GM12874 (cell line): ENCODE data around the gene NPFF.
A peak's percentile ranks its signal among the peaks of the same experiment; 100 is the strongest.

Experiments used
- CTCF ChIP-seq: IDR thresholded peaks from 2 replicates; pipeline ENCODE4 v1.5.1; 2011; ENCODE audit warnings: low read depth, mild to moderate bottlenecking, control low read depth, low read length, moderate library complexity; ENCODE audit not compliant: insufficient read depth

The NPFF gene

GRCh38 chr12:53481939-53482586 lies 25.2 kb downstream of the NPFF start:
- peak; percentile 15; the same call in 1 of the 2 replicates for TF ChIP-seq CTCF

- no peak for TF ChIP-seq CTCF
These were observed 26.5 kb downstream of the NPFF start for GRCh38 chr12:53480491-53481442.

- TF ChIP-seq CTCF, result no peak
These were observed 28.0 kb downstream of the NPFF start for GRCh38 chr12:53479331-53479730.

GRCh38 chr12:53478865-53479264 lies 28.4 kb downstream of the NPFF start:
- no peak for TF ChIP-seq CTCF

GRCh38 chr12:53476769-53477209 lies 30.5 kb downstream of the NPFF start:
- 0 out of 2 replicates have a peak, but pooled peaks have one; percentile 21 for TF ChIP-seq CTCF

- no peak for TF ChIP-seq CTCF
These were observed 32.5 kb downstream of the NPFF start for GRCh38 chr12:53474819-53475218.

GRCh38 chr12:53474077-53474476 lies 33.2 kb downstream of the NPFF start:
- no peak for TF ChIP-seq CTCF
